H1 (cell line): ENCODE results near the gene TRAF3IP1. TPM values are rescaled to one million over a fixed set of nuclear protein-coding genes. Genes with fewer than 3 reads are reported as not detected.

Experiments used
- CBX5 ChIP-seq: fragments of 300-800, 300-1000 bp; sonication (generic); IDR thresholded peaks from 2 replicates; pipeline ENCODE4 v1.7.1; 2016; ENCODE audit warnings: antibody characterized with exemption, low read length, low read depth
- CBX8 ChIP-seq: fragments of 300-800, 300-1000 bp; sonication (generic); IDR thresholded peaks from 2 replicates; pipeline ENCODE4 v1.7.1; 2016; ENCODE audit warnings: low read depth, low read length, borderline replicate concordance
- NRF1 ChIP-seq: IDR thresholded peaks from 2 replicates; pipeline ENCODE4 v1.6.1; 2011; ENCODE audit warnings: mild to moderate bottlenecking, low read depth, low read length, improper control_type of control experiment
- PHF8 ChIP-seq: fragments of 200-600 bp; sonication (generic); conservative IDR thresholded peaks from 2 replicates; pipeline ENCODE4 v1.7.1; 2012; ENCODE audit warnings: low read depth, mild to moderate bottlenecking, inconsistent platforms, low read length, moderate library complexity
- RBBP5 ChIP-seq: IDR thresholded peaks from 2 replicates; pipeline ENCODE4 v1.7.1; 2012; ENCODE audit warnings: low read depth, mild to moderate bottlenecking, inconsistent platforms, low read length, moderate library complexity, borderline replicate concordance
- RXRA ChIP-seq: IDR thresholded peaks from 2 replicates; pipeline ENCODE4 v1.6.1; 2011; ENCODE audit warnings: low read depth, mild to moderate bottlenecking, low read length, moderate library complexity; ENCODE audit not compliant: insufficient read depth
- polyA plus RNA-seq, 7 experiments: library from polyadenylated mRNA; depleted of rRNA in 3 of 7; stranded (reverse) in 5 of 7; unstranded in 2 of 7; fragments of >200 nt in 5 of 7; fragments of 200-250 nt in 2 of 7; gene quantifications; 1 replicate in 5 of 7; 2 replicates in 1 of 7; 4 replicates in 1 of 7; pipeline versions ENCODE4 v1.2.1 to v1.2.3, GENCODE V29; 2011 to 2013; ENCODE audit warnings: missing spikeins in 2 of 7, mixed read lengths in 2 of 7
- total RNA-seq: library from RNA; stranded (reverse); fragmentation: NEBNext Ultra II Directional; extraction: Animal tissue kit (Norgen Biotek cat#: 25700); gene quantifications from 2 replicates; pipeline ENCODE4 v1.2.1, GENCODE V29; 2021
- TF ChIP-seq, protein P1 (sequence below): IDR thresholded peaks from 2 replicates; pipeline ENCODE4 v1.6.1; 2012; ENCODE audit warnings: inconsistent platforms

TRAF3IP1 gene
- total and polyA plus RNA-seq, 2 of the 8 experiments (the other 6 are each of a cell fraction or from before 2014, with no cell fraction given): 2.3 to 17.5 TPM

DNA sequence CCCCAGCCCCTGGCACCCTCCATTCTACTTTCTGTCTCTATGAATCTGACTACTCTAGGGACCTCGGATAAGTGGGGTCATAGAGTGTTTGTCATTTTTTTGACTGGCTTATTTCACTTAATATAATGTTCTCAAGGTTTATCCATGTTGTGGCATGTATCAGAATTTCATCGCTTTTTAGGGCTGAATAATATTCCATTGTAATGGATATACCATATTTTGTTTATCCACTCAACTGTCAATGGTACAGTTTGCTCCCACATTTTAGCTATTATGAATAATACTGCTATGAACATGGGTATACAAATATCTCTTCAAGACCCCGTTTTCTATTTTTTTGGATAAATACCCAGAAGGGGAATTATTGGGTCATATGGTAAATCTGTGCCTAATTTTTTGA lies 7.4 kb downstream of the TRAF3IP1 start (continued):
- TF ChIP-seq RBBP5 (no peak), PHF8 (no peak), CBX5 (no peak), RXRA (no peak), NRF1 (no peak), CBX8 (no peak)
- TF ChIP-seq, protein P1, sequence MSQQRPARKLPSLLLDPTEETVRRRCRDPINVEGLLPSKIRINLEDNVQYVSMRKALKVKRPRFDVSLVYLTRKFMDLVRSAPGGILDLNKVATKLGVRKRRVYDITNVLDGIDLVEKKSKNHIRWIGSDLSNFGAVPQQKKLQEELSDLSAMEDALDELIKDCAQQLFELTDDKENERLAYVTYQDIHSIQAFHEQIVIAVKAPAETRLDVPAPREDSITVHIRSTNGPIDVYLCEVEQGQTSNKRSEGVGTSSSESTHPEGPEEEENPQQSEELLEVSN: no peak
